ENCODE results near the gene MCOLN1.
A peak's percentile ranks its signal among the peaks of the same experiment; 100 is the strongest.

Gene MCOLN1

DNA sequence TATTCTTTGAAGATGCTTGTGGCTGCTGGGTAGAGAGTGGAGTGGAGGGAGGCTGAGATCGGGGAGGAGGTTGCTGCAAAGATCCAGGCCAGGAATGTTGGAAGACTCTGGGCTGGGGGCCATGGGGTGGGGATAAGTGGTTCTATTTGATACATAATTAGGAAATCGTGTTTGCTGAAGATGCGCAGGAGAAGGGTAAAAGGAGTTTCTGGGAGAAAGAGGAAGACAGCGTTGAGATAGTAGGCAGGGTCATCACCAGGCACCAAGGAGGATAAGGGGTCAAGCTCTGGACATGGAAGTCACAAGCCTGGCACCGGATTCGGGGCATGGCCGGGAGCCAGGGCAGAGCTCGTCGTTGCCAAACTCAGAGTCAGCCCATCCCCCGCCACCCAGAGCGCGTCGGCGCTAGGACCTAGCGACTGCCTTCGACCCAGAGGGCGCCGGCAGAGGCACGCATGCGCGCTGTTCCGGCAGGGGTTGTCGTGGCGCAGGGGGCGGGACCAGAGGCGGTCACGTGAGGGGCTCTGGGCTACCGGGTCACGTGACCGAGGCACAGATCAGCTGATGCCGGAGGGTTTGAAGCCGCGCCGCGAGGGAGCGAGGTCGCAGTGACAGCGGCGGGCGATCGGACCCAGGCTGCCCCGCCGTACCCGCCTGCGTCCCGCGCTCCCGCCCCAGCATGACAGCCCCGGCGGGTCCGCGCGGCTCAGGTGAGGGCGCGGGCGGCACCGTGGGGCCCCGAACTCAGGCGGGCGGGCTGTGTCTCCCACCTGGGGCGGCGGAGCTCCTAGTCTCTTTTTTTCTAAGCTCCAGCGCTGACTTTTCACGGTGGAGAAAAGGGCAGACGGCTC, at the start of gene MCOLN1:
TSS of gene MCOLN1 (plus strand) at position 553 of the 851 bp plus-strand sequence. CDS start at position 680, 127 bp downstream.
- peak; percentile 95 for DNase-seq

DNA sequence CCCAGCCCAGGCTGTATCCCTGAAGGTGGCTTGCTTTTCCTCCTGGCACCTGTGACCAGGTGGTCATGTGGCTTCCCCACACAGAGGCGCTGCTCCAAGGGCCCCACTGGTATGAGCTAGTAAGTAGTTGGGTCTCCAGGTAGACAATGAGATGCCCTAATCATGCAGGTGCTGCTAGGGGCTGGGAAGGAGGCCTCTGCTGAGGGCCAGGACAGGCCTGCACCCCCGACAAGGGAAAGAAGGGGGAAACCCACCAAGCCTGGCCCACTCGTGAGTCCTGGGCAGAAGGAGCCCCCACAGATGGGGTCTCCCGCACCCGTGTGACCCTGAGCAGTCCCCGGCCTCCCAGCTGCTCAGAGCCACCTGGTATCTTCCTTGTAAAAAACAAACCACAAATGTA, 46.8 kb upstream of the MCOLN1 start:
- DNase-seq = no peak

DNA sequence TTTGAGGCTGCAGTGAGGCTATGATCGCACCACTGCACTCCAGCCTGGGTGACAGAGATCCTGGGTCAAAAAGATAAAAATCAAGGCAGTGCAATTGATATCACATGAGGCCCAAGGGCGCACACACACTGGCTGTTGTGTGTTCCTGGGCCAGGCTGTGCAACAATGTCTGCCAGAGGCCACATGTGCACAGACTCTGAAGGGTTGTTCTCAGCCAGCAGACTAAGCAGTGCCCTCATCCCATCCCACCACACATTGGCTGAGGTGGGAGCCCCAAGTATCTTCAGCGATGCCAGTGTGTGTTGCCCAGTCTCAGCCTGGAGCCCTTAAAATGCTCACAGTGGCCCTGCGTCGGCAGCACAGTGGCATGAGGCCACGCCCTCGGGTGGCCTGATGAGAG, 46.2 kb upstream of the MCOLN1 start:
- DNase-seq = no peak

DNA sequence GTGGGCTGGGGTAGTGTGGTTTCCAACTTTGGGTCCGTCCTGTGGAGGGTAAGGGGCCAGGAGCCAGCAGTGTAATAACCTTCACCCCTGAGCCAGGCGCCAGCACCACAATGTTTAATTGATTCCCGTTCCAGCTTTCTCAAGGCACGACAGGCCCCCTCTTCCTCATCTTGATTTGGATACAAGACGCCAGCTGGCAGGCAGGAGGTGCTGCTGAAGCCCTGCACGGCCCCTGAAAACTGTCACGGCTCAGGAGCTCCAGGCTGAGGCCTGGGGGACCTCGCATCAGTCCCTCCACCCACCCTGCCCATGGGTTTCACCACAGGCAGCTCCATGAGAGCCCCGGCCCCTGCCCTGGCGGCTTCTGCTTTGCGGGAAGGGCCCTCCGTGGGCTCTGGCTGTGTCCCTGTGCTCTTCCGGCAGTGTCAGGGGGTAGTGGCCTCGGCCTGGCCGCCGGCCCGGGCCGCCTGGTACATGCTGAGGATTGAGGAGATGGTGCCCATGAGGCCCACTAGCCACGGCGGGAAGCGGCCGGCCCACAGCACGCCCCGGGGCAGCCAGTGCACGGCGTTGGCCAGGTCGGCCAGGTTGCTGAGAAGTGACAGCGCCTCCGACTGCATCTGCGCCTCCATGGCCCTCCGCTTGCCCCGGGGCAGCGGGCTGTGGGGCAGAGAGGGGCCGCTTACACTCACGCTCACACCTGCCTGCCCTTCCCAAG, 45.5 kb upstream of the MCOLN1 start:
- DNase-seq = no peak

DNA sequence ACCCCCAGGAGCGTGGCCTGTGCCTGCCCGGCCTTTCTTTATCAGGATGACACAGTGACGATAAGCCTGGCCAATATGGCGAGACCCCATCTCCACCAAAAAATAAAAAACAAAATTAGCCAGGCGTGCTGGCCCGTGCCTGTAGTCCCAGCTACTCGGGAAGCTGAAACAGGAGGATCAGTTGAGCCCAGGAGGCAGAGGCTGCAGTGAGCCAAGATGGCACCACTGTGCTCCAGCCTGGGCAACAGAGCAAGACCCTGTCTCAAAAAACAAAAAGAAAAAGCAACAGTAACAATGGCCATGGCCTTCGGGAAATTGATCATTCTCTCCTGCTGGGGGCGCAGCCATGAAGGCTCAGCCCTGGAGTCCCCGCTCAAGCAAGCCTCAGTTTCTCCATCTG, 44.7 kb upstream of the MCOLN1 start:
- no peak for DNase-seq

DNA sequence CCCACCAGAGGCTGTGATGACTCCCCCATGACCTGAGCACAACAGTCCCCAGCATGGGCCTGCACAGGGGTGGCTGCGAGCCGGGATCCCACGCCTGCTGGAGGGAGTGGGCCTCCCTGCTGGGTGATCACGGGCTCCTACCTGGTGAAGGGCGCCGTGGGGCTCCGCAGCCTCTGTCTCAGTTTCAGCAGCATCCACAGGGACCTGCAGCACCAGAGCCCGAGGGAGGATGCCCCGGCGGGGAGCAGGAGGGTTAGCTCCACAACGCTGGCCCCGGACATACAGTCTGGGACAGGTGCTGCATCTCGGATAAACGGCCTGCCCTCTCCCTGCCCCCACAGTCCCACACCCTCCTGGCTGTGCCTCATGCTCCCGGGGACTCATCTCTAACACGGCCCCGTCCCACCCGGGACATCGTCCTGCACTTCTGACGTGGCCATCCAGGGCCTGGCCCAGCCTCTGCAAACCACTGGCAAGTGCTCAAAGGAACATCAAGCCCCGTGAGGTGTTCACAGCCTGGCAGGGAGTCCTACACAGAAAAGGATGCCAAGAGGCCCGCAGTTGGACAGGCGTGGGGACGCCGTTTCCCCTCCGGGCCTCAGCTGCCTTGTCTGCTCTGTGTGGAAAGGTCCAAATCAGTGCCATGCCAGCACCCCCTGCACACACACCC, 44.1 kb upstream of the MCOLN1 start:
- no peak for DNase-seq

DNA sequence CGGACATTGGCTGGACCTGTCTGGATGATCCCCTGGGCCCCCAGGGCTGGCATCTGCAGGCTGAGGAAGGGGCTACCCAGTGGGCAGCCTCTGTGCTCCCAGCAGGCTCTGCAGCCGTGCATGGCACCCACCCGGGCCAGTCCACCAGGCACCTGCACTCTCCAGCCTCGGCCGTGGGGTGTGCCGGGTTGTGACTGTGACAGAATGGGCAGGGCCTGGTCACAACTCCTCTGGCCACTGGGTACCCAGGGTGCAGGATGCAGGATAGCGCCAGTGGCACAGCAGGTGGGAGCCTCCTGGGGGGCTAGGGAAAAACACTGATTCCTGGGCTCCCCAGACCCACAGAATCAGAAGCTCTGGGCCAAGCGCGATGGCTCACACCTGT, 43.6 kb upstream of the MCOLN1 start:
- no peak for DNase-seq

DNA sequence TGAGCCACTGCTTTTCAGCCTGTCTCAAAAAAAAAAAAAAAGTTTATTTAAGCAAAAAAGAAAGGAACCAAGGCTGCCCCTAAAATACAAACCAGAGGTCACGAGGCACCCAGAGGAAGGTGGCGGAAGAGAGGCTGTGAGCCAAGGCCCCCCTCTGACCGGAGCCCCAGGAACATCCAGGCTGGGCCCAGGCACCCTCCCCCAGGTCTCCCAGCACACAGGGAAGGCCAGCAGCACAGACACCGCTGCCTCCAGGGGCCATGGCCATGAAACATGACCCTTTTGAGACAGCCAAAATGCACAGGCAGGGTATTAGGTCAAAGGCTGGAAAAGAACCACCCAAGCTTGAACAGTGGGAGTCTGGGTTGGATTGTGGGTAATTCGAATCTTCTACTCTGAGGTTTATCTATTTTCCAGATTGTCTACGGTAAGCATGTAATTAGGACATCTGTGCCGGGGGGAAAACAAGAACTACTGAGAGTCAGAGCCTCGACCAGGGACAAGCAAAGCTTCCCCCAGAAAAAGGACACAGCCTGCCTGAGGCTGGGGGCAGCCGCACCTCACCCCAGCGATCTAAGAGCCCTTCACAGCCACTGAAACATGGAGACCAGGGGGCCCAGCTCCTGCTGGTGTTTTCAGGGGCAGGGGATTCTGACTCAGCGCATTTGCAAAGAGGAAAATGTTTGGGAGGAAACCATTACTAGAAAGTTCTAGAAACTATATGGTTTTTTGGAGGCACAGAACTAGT, 42.0 kb upstream of the MCOLN1 start:
- DNase-seq = no peak

DNA sequence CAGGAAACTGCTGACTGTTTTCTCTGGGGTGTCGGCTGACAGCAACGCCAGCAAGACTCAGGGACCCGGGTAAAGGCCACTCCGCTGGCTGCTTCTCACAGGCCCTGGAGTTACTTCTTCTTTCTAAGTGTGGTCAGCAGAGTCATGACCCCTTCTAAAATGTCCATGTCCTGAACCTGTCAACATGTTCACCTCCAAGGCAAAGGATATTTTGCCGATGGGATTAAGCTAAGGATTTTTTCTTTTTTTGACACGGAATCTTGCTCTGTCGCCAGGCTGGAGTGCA, 41.5 kb upstream of the MCOLN1 start:
- DNase-seq = no peak

DNA sequence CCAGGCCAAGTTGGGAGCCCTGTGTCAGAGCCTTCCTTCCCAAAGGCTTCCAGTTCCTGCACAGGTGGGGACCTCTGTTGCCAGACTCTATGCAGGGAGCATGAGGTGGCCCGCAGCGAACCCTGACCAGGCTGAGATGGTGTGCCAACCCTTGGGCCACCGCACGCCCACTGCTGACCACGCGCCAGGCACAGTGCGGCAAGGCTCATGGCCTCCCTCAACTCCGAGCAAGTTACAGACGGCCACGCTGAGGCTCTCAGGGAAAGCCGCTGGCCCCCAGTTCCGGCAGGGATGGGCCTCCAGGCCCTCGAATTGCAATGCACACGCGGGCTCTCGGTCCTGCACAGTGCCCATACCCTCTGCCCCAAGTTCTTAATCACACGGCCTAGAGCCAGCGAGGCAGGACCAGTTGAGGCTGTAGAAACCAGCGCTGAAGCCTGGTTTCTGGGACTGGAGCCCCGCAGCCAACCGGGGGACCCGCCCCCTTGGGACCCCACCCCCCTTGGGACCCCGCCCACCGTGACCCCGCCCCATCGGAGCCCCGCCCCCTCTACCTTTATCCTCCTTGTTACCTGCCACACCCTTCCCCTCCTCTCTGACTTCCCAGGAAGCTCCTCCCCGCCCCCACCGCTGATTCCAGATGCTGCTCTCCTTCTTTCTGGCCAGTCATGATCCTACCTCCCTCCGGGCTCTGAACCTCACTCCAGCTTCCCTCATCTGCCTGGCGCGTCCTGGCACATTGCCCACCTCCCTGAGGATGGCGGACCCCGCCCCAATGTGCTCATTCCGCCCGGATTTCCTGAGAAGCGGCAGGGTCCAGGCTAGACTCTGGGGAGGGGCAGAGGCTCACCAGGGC, 39.6 kb upstream of the MCOLN1 start:
- no peak for DNase-seq

DNA sequence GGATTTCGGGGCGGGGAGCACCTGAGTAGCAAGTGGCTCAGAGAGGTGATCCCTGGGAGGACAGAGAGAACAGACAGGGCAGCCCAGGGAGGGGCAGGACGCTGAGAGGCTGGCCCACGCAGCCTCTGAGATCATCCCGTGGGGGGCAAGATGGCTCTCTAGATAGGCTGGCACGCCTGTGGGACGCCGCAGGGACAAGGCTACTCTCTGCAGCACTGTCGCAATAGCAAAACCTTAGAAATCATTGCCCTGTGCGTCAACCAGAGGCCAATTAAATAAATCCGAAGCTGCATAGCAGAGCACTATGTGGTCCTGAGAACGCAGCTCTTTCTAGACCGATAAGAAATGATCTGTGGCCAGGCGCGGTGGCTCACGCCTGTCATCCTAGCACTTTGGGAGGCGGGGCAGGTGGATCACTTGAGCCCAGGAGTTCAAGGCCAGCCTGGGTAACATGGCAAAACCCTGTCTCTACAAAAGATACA, 38.7 kb upstream of the MCOLN1 start:
- DNase-seq = no peak

DNA sequence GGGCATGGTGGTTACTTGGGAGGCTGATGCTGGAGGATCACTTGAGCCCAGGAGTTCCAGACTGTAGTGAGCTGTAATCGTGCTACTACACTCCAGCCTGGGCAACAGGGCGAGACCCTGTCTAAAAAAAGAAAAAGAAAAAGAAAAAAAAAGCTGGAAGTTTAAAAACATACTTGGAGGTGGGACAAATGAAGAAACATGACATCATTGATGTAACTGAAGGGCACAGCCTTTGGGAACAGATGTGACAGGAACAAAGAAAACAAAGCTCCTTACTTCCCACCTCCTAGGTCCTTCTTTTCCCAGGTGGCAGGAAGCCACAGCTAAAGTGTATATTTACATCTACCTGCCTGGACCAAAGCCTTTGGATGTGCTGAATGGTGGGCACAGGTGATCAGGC, 35.5 kb upstream of the MCOLN1 start:
- DNase-seq = no peak

DNA sequence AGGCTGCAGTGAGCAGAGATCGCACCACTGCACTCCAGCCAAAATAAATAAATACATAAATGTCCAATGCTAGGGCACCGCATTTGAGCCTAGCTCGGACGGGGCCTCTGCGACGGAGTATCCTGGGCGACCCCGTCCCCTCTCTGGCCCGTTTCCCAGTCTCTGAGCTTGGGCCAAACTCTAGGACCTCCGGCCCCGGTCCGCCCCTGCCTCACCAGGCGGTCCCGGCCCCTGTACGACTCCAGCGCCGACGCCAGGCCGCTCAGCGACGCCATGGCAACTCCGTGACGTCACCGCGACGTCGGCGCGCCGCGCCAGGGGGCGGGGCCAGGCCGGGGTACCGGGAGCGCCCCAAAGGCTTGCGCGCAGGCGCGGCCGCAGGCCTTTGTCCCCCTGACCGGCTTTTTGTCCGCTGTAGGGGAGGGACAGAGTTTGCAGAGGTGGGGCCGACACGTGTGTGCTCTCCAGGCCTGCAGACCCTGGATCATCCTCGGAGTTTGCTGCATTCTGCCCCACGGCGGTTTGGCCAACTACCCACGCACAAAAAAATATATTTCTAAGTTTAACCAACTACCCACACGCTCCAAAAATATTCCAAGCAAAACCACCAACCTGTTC, 33.6 kb upstream of the MCOLN1 start, which contains the start of gene PEX11G:
TSS of gene PEX11G (minus strand) at position 300 of the 618 bp plus-strand sequence. CDS start at position 275, 25 bp downstream.
- peak; percentile 92 for DNase-seq

DNA sequence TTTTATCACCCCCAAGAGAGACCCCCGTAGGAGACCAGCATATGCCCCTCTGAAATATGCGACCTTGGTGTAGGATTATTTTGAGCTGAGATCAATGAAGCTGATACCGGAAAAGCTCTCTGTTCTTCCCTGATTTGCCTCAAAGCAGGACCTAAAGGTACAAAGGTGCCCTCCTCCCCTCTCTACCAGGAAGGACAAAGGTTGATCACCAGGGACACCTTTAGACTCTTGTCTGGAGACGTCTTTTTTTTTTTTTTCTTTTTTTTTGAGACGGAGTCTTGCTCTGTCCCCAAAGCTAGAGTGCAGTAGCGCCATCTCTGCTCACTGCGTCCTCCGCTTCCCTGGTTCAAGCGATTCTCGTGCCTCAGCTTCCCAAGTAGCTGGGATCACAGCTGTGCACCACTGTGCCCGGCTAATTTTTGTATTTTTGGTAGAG, 32.8 kb upstream of the MCOLN1 start:
- DNase-seq = peak; percentile 40

DNA sequence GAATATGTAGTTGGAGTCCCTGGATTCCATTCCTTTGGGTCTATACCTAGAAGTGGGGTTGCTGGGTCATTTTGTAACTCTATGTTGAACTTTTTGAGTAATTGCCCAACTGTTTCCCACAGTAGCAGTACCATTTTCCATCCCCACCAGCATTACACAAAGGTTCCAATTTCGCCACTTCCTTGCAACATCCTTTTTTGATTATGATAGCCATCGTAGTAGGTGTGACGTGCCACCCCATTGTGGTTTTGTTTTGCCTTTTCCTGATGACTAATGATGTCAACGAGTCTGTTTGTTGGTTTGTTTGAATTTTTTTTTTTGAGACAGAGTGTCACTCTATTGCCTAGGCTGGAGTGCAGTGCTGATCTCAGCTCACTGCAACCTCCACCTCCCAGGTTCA, 30.3 kb upstream of the MCOLN1 start:
- DNase-seq = no peak

DNA sequence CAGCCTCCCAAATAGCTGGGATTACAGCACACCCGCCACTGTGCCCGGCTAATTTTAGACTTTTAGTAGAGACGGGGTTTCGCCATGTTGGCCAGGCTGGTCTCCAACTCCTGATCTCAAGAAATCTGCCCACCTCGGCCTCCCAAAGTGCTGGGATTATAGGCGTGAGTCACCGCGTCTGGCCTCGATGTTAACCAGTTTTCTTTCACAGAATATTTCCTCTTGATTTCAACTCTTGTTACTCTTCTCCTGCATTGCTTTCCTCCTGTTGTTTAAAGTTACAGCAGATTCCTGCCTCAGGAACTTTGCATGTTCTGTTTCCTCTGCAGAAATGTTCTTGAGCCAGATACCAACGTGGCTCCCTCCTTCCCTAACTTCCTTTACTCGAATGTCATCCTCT, 29.9 kb upstream of the MCOLN1 start:
- no peak for DNase-seq

DNA sequence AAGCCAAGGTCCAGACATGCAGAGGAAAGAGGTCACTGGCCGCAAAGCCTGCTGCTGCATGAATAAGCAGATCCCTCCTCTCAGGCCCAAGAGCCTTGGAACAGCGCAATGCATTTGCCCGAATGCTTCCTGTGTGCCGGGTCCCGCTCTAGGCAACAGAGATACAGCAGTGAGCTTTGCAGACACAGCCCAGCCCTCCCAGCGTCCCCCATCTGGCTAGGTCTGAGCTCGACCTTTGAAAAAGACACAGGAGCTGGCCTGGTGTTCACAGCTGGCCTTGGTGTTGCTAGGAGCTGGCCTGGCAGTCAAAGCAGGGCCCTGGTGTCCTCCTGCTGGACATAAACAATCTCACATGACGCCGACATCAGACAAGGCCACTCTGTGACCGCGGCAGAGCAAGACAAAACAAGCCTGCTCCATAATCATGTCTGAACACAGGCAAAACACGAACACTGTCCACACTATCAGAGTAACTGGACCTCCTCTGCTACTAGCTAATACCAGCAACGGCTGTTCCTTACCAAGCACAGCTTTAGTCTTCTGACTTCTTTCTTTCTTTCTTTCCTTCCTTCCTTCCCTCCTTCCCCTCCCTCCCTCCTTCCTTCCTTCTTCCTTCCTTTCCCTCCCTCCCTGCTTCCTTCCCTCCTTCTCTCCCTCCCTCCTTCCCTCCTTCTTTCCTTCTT, 27.9 kb upstream of the MCOLN1 start:
- DNase-seq = no peak

DNA sequence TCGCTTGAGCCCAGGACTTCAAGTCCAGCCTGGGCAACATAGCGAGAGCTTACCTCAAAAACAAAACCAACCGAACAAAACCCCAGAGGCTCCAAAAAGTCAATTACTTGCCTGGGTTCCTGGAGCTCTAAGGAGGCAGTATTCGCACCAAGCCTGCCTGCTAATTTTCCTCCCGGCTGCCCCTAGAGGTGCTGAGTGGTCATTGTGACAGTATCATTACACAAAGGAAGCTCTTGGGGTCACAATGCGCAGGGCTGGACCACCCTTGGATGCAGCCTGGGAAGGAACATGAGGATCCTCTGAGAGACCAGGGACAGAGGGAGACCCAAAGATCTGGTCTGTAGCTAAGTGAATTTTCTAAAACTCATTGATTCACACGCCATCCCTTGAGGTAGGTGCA, 25.1 kb upstream of the MCOLN1 start:
- DNase-seq = no peak

DNA sequence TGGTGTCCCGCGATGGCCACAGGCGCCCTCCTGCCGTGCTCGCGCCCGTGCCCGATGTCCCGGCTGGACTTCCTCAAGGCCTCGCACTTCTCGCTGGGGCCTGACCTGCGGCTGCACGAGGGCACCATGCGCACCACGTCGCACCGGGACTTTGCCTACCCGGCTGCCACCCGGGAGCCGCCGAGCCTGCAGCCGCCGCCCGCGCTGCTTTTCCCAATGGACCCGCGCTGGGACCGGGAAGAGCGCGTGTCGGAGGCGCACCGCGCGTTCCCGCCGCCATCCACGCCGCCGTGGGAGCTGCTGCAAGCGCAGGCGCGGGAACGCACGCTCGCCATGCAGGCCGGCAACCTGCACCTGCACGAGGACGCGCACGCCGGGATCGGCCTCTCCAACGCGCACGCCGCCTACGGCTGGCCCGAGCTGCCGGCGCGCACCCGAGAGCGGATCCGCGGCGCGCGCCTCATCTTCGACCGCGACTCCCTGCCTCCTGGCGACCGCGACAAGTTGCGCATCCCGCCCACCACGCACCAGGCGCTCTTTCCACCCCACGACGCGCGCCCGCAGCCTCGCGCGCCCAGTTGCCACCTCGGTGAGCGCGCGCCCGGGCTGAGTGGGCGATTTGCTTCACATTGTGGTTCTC, 21.5 kb upstream of the MCOLN1 start:
- DNase-seq = peak; percentile 76

DNA sequence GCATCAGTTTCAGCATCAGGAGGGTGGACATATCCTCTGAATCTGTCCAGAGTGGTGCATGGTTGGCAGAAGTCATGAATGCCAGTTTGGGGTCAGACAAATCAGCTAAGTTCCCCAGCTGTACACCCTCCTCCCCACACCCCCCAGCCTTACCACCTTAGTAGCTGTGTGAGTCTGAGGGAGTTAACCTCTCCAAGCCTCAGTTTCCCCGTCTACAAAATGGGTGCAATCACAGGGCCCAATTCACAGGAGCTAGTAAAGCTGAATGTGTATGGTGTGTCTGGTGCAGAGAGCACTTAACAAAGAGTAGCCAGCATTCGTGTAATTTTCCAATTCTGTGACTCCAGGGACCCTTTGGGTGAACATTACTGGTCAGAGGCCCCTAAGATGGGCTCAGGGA, 19.9 kb upstream of the MCOLN1 start:
- no peak for DNase-seq
